ENCODE measurements around the gene TUBB.

The TUBB gene

GRCh38 chr6:30714263-30714662, 5.9 kb upstream of the TUBB start:
- no peak for TF ChIP-seq CTCF (IDR thresholded peaks at IDR 0.05; ENCODE audit: low read depth, low read length)
- H3K4me3 ChIP-seq (ENCODE audit: low read depth, low read length): no peak overlapping the region

GRCh38 chr6:30716879-30717128, 3.3 kb upstream of the TUBB start:
- peak overlapping the region; percentile 67 for H3K4me3 ChIP-seq (ENCODE audit: low read depth, low read length)
- TF ChIP-seq CTCF (IDR thresholded peaks at IDR 0.05; ENCODE audit: low read depth, low read length): no peak

- 0 out of 2 replicates have a peak, but pooled peaks have one; percentile 22 for TF ChIP-seq CTCF (IDR thresholded peaks at IDR 0.05; ENCODE audit: low read depth, low read length)
- H3K4me3 ChIP-seq (ENCODE audit: low read depth, low read length): peak within 1 kb of the TSS; percentile 67
These were observed 2.9 kb upstream of the TUBB start, which contains the start of gene MDC1 for GRCh38 chr6:30717129-30717844. Gene MDC1 (minus strand): TSS chr6:30717281. CDS start chr6:30715175, 2,106 bp downstream.

- H3K4me3 ChIP-seq (ENCODE audit: low read depth, low read length): peak overlapping the region; percentile 17
These were observed 2.1 kb upstream of the TUBB start for GRCh38 chr6:30717845-30718720.

GRCh38 chr6:30719356-30719755, 796 bp upstream of the TUBB start:
- TF ChIP-seq CTCF (IDR thresholded peaks at IDR 0.05; ENCODE audit: low read depth, low read length): no peak; the same call in 1 of the 2 replicates
- H3K4me3 ChIP-seq (ENCODE audit: low read depth, low read length): peak overlapping the region; percentile 95

- no peak for TF ChIP-seq CTCF (IDR thresholded peaks at IDR 0.05; ENCODE audit: low read depth, low read length)
- peak overlapping the region; percentile 95 for H3K4me3 ChIP-seq (ENCODE audit: low read depth, low read length)
These were observed 616 bp downstream of the TUBB start for GRCh38 chr6:30720738-30721197.

GRCh38 chr6:30721198-30722024, 1.3 kb downstream of the TUBB start:
- peak overlapping the region; percentile 95 for H3K4me3 ChIP-seq (ENCODE audit: low read depth, low read length)
- no peak for TF ChIP-seq CTCF (IDR thresholded peaks at IDR 0.05; ENCODE audit: low read depth, low read length)

GRCh38 chr6:30722025-30722279, 1.8 kb downstream of the TUBB start:
- H3K4me3 ChIP-seq (ENCODE audit: low read depth, low read length): peak overlapping the region; percentile 92

Measured in WI38 (cell line).